HepG2 (cell line): ENCODE measurements around the gene CCBE1.

Experiments used
- MAFK ChIP-seq, 2 experiments: IDR thresholded peaks in 1 of 2; conservative IDR thresholded peaks in 1 of 2; 2 replicates each; pipeline ENCODE4 v1.6.1; 2011; ENCODE audit warnings: improper control_type of control experiment in 2 of 2, low read length in 2 of 2
- MEIS1 ChIP-seq: sonication (generic); formaldehyde crosslinking; IDR thresholded peaks from 2 replicates; pipeline ENCODE4 v1.9.0; 2021; ENCODE audit warnings: mild to moderate bottlenecking, missing genetic modification reagents, moderate library complexity, borderline replicate concordance
- RAD21 ChIP-seq: fragments of 450-650 bp; formaldehyde crosslinking; IDR thresholded peaks from 2 replicates; pipeline ENCODE4 v1.5.0; 2020; ENCODE audit warnings: mild to moderate bottlenecking
- RARG ChIP-seq: sonication (generic); formaldehyde crosslinking; IDR thresholded peaks from 2 replicates; pipeline ENCODE4 v1.4.0; 2020; ENCODE audit warnings: low read depth, mild to moderate bottlenecking, missing genetic modification reagents
- TBL1XR1 ChIP-seq: fragments of 150-350 bp; IDR thresholded peaks from 2 replicates; pipeline ENCODE4 v1.6.1; 2014; ENCODE audit warnings: borderline replicate concordance, low read length; ENCODE audit not compliant: partially characterized antibody
- ZNF367 ChIP-seq: sonication (generic); formaldehyde crosslinking; IDR thresholded peaks from 2 replicates; pipeline ENCODE4 v1.4.0; 2020; ENCODE audit warnings: missing genetic modification reagents, borderline replicate concordance
- ZNF879 ChIP-seq: sonication (generic); formaldehyde crosslinking; IDR thresholded peaks from 2 replicates; pipeline ENCODE4 v1.8.1; 2023; ENCODE audit warnings: missing genetic modification reagents
- TF ChIP-seq, protein P1 (sequence below): sonication (generic); formaldehyde crosslinking; IDR thresholded peaks from 2 replicates; pipeline ENCODE4 v1.4.0; 2020; ENCODE audit warnings: mild to moderate bottlenecking, missing genetic modification reagents
- TF ChIP-seq, protein P2 (sequence below): IDR thresholded peaks from 2 replicates; pipeline ENCODE4 v1.6.1; 2016; ENCODE audit warnings: control low read depth

DNA sequence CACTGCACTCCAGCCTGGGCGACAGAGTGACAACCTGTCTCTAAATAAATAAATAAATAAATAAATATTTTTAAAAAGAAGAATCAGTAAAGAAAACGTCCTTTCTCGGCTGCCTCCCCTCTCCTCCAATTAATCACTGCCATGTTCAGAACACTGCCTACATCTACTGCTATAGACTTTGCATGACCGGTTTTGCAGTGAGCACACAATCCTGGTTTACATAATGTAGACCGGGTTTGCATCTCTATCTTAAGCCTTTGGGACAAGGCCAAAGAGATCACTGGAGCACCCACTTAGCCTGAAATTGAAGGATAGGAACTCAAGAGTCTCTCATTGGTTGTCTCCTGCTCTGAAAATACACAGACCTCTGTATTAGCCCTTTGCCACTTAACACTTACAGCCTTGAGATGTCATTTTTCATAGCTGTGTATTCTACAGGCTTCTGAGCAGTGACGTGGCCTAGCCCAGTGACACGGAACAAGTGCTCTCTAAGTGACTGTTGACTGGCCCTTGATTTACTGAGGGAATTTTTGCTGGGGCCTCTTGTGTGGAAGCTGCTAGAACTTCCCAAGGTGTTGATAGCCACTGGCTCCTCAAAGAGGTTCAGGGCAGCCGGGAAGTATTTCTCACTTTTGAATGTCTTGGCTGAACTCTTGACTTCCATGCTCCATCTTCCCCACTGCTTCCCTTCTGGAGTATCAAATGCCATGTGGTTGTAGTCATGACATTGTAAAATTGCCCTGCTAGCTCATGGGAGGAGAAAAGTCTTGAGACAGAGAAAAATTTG, 45.3 kb upstream of the CCBE1 start:
- TF ChIP-seq RAD21 (CRISPR knock-in tag) (no peak), ZNF879 (CRISPR knock-in tag) (no peak), MEIS1 (CRISPR knock-in tag) (no peak), RARG (CRISPR knock-in tag) (no peak), MAFK (conservative IDR thresholded peaks at IDR 0.05 in 1 of 2, IDR thresholded peaks at IDR 0.05 in 1 of 2; ENCODE audit: low read length in 2 of 2) (no peak), TBL1XR1 (no peak), ZNF367 (no peak)
- TF ChIP-seq, protein P1, sequence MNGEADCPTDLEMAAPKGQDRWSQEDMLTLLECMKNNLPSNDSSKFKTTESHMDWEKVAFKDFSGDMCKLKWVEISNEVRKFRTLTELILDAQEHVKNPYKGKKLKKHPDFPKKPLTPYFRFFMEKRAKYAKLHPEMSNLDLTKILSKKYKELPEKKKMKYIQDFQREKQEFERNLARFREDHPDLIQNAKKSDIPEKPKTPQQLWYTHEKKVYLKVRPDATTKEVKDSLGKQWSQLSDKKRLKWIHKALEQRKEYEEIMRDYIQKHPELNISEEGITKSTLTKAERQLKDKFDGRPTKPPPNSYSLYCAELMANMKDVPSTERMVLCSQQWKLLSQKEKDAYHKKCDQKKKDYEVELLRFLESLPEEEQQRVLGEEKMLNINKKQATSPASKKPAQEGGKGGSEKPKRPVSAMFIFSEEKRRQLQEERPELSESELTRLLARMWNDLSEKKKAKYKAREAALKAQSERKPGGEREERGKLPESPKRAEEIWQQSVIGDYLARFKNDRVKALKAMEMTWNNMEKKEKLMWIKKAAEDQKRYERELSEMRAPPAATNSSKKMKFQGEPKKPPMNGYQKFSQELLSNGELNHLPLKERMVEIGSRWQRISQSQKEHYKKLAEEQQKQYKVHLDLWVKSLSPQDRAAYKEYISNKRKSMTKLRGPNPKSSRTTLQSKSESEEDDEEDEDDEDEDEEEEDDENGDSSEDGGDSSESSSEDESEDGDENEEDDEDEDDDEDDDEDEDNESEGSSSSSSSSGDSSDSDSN (CRISPR knock-in tag), result no peak
- TF ChIP-seq, protein P2, sequence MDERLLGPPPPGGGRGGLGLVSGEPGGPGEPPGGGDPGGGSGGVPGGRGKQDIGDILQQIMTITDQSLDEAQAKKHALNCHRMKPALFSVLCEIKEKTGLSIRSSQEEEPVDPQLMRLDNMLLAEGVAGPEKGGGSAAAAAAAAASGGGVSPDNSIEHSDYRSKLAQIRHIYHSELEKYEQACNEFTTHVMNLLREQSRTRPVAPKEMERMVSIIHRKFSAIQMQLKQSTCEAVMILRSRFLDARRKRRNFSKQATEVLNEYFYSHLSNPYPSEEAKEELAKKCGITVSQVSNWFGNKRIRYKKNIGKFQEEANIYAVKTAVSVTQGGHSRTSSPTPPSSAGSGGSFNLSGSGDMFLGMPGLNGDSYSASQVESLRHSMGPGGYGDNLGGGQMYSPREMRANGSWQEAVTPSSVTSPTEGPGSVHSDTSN, result no peak
